GM18507 (cell line): Measurements from ENCODE around the gene SDC1.

Experiments
- DNase-seq: peaks from one replicate; pipeline ENCODE4 v3.0.0; 2011; ENCODE audit warnings: low read depth; ENCODE audit not compliant: insufficient read length; ENCODE audit errors: extremely low spot score
- FAIRE-seq: peaks from 2 replicates; lab custom pipeline; 2011; peaks lifted over from hg19 to GRCh38; lab: Jason Lieb, UNC

SDC1 gene

GRCh38 chr2:20216130-20217025, 8.6 kb downstream of the SDC1 start:
- DNase-seq: no peak
- no peak for FAIRE-seq

GRCh38 chr2:20215183-20216040, 9.5 kb downstream of the SDC1 start:
- no peak for FAIRE-seq
- no peak for DNase-seq

GRCh38 chr2:20214566-20215182, 10.3 kb downstream of the SDC1 start:
- FAIRE-seq (peak; percentile 5), DNase-seq (no peak)

GRCh38 chr2:20213651-20214565, 11.0 kb downstream of the SDC1 start:
- FAIRE-seq: peak; percentile 36

GRCh38 chr2:20212871-20213503, 11.9 kb downstream of the SDC1 start:
- no peak for FAIRE-seq
- no peak for DNase-seq

More at GRCh38 chr2:20213651-20214565, 11.0 kb downstream of the SDC1 start:
- no peak for DNase-seq

GRCh38 chr2:20212459-20212870, 12.5 kb downstream of the SDC1 start:
- FAIRE-seq (peak; percentile 73), DNase-seq (no peak)

GRCh38 chr2:20211860-20212458, 13.0 kb downstream of the SDC1 start:
- no peak for FAIRE-seq

GRCh38 chr2:20211420-20211819, 13.5 kb downstream of the SDC1 start:
- DNase-seq: no peak
- no peak for FAIRE-seq

More at GRCh38 chr2:20211860-20212458, 13.0 kb downstream of the SDC1 start:
- DNase-seq: no peak

- no peak for FAIRE-seq
- DNase-seq: no peak
Observed at GRCh38 chr2:20210462-20210861, 14.5 kb downstream of the SDC1 start.

- no peak for DNase-seq
- no peak for FAIRE-seq
Observed at GRCh38 chr2:20209373-20210109, 15.4 kb downstream of the SDC1 start.

GRCh38 chr2:20208476-20208859, 16.5 kb downstream of the SDC1 start:
- no peak for DNase-seq
- FAIRE-seq: peak; percentile 76

GRCh38 chr2:20207051-20207450, 17.9 kb downstream of the SDC1 start:
- peak; percentile 85 for FAIRE-seq

GRCh38 chr2:20205915-20206524, 18.9 kb downstream of the SDC1 start:
- DNase-seq: no peak
- FAIRE-seq: no peak

More at GRCh38 chr2:20207051-20207450, 17.9 kb downstream of the SDC1 start:
- peak; percentile 46 for DNase-seq

- DNase-seq (no peak), FAIRE-seq (no peak)
Observed at GRCh38 chr2:20205069-20205468, 19.9 kb downstream of the SDC1 start.

GRCh38 chr2:20203521-20204225, 21.3 kb downstream of the SDC1 start:
- no peak for DNase-seq
- no peak for FAIRE-seq

GRCh38 chr2:20203072-20203471, 21.9 kb downstream of the SDC1 start:
- DNase-seq (no peak), FAIRE-seq (no peak)
